SK-N-MC (cell line): ENCODE data around the gene PHF3.

ENCODE experiments used
- DNase-seq: peaks from one replicate; pipeline ENCODE4 v3.0.0-alpha.2; 2011; ENCODE audit warnings: low read depth, low spot score
- H3K27ac ChIP-seq: fragments of 200-600 bp; sonication (generic); 2 replicates; pipeline ENCODE4 v1.5.1; 2016; ENCODE audit warnings: mixed run types
- H3K36me3 ChIP-seq: fragments of 200-600 bp; sonication (generic); 2 replicates; pipeline ENCODE4 v1.6.1; 2017; ENCODE audit warnings: antibody characterized with exemption, low read length, mixed read lengths; ENCODE audit not compliant: insufficient read depth
- H3K4me3 ChIP-seq: fragments of 200-600 bp; sonication (generic); 2 replicates; pipeline ENCODE4 v1.5.1; 2016
- H3K9ac ChIP-seq: fragments of 200-600 bp; sonication (generic); 2 replicates; pipeline ENCODE4 v1.8.0; 2017; ENCODE audit warnings: mixed run types, mixed read lengths; ENCODE audit not compliant: insufficient read length
- H3K9me3 ChIP-seq: fragments of 200-600 bp; sonication (generic); 2 replicates; pipeline ENCODE4 v1.6.1; 2017; ENCODE audit warnings: low read depth, mild to moderate bottlenecking, antibody characterized with exemption, low read length, moderate library complexity, mixed read lengths
- EZH2 ChIP-seq: fragments of 200-600 bp; sonication (generic); IDR thresholded peaks from one replicate; pipeline ENCODE4 v1.6.1; 2017; ENCODE audit warnings: antibody characterized with exemption
- FOXP2 ChIP-seq: optimal IDR thresholded peaks from 2 replicates; pipeline ENCODE3; 2011; ENCODE audit warnings: mild to moderate bottlenecking, moderate library complexity; ENCODE audit not compliant: insufficient read depth; ENCODE audit errors: extremely low read length, control extremely low read depth
- POLR2AphosphoS5 ChIP-seq: IDR thresholded peaks from 2 replicates; pipeline ENCODE4 v1.6.1; 2012; ENCODE audit warnings: mild to moderate bottlenecking, low read depth, low read length, borderline replicate concordance

The PHF3 gene

GRCh38 chr6:63661769-63662168 is 26.2 kb downstream of the PHF3 start:
- TF ChIP-seq FOXP2: no peak
- no peak for TF ChIP-seq EZH2
- no peak for TF ChIP-seq POLR2AphosphoS5
- Histone ChIP-seq H3K36me3 (peaks cover 22% of the 10 kb centered on the region), H3K9me3 (0 out of 2 replicates have a peak, but pooled peaks cover 2% of the 10 kb centered on the region), H3K4me3 (no peak overlapping the region), H3K27ac (no peak overlapping the region), H3K9ac (no peak overlapping the region)
- no peak for DNase-seq

DNA sequence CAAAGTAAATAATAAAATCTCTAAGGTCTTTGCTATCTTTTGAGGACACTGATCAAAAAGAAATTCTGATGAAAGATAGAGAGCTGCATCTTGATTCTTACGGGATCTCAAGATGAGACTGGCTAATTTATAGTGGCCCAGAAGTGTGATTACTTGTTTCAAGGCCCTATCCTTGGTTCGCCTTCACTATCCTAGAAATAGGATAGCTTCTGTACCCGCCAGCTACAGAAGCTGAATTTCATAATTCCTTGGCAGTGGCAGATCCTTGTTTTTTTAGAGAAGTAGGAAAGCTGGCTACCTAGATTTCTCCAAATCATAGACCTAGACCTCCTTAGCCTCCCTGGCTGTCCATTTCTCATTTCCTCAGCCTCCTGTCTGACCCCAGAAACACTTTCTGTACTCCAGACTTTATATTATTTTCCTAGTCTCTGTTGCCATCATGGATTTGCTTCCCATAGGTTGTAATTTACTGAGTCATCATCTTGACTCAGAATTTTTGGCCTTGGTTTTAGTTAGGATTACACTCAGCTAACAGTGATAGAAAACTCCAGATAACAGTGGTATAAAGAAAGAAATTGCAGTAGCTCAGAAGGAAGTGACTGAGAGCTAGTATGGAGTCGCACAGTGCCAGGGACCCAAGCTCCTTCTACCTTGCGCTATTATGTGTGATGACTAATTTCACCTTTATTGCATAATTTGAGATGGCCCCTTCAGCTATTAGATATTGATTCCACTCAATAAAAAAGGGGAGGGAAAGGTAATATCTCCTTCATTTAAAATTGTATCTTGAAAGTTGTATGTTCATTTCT is 27.7 kb downstream of the PHF3 start:
- Histone ChIP-seq H3K9me3 (no peaks in the 10 kb centered on the region), H3K4me3 (no peak overlapping the region), H3K9ac (no peak overlapping the region), H3K36me3 (peaks cover 31% of the 10 kb centered on the region), H3K27ac (no peak overlapping the region)
- DNase-seq: no peak
- TF ChIP-seq POLR2AphosphoS5: no peak
- no peak for TF ChIP-seq EZH2
- TF ChIP-seq FOXP2: no peak

- DNase-seq: no peak
Measured at GRCh38 chr6:63663956-63664281, 28.3 kb downstream of the PHF3 start.

DNA sequence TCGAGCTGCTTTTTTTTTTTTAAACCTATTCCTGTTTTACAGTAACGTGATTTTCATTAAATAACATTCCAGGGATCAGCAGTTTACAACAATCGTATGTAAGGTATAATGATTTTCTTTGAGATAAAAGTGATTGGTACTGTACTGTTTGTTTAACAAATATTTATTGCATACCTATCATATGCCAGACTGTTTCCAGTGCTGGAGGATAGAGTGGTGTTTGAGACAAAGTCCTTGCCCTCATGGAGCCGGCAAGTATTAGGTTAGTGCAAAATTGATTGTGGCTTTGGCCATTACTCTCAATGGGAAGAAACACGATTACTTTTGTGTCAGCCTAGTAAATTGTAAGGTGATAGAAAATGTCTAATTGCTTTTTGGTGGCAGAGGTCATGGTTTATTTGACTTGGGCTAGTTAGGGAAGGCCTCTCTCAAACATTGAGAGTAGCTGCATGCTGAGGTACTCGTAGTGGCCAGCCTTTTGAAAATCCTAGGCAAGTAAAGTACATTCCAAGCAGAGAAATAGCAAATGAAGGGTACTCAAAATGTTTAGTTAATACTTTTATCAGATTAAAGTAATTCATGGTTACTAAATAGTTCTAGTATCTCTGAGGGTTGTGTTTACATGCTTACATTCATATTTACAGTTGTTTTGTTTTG is 35.6 kb downstream of the PHF3 start:
- no peak for DNase-seq
- Histone ChIP-seq H3K9me3 (no peaks in the 10 kb centered on the region), H3K36me3 (peaks cover 27% of the 10 kb centered on the region), H3K9ac (no peak overlapping the region), H3K4me3 (no peak overlapping the region), H3K27ac (no peak overlapping the region)
- TF ChIP-seq FOXP2 (no peak), POLR2AphosphoS5 (no peak), EZH2 (no peak)

More at GRCh38 chr6:63663956-63664281, 28.3 kb downstream of the PHF3 start:
- Histone ChIP-seq H3K36me3 (peaks cover 31% of the 10 kb centered on the region), H3K27ac (no peak overlapping the region), H3K9me3 (no peaks in the 10 kb centered on the region), H3K9ac (no peak overlapping the region), H3K4me3 (no peak overlapping the region)
- TF ChIP-seq FOXP2 (no peak), EZH2 (no peak), POLR2AphosphoS5 (no peak)

- Histone ChIP-seq H3K36me3 (peaks cover 24% of the 10 kb centered on the region), H3K9ac (no peak overlapping the region), H3K27ac (no peak overlapping the region), H3K4me3 (no peak overlapping the region), H3K9me3 (no peaks in the 10 kb centered on the region)
- TF ChIP-seq EZH2 (no peak), POLR2AphosphoS5 (no peak), FOXP2 (no peak)
- DNase-seq: no peak
Measured at GRCh38 chr6:63672582-63673129, 37.1 kb downstream of the PHF3 start.

GRCh38 chr6:63673692-63674091 is 38.1 kb downstream of the PHF3 start:
- Histone ChIP-seq H3K9me3 (no peaks in the 10 kb centered on the region), H3K9ac (no peak overlapping the region), H3K27ac (no peak overlapping the region), H3K36me3 (peaks cover 20% of the 10 kb centered on the region), H3K4me3 (no peak overlapping the region)
- no peak for DNase-seq
- TF ChIP-seq POLR2AphosphoS5 (no peak), FOXP2 (no peak), EZH2 (no peak)

- no peak overlapping the region; the same call in 1 of the 2 replicates for H3K27ac ChIP-seq
- TF ChIP-seq EZH2 (no peak), FOXP2 (no peak), POLR2AphosphoS5 (no peak)
- no peak for DNase-seq
- H3K9me3 ChIP-seq: no peaks in the 10 kb centered on the region
- peak overlapping the region; percentile 37; the same call in 1 of the 2 replicates for H3K4me3 ChIP-seq
- H3K36me3 ChIP-seq: peaks cover 30% of the 10 kb centered on the region
- no peak overlapping the region for H3K9ac ChIP-seq
Measured at GRCh38 chr6:63674635-63675034, 39.0 kb downstream of the PHF3 start.

DNA sequence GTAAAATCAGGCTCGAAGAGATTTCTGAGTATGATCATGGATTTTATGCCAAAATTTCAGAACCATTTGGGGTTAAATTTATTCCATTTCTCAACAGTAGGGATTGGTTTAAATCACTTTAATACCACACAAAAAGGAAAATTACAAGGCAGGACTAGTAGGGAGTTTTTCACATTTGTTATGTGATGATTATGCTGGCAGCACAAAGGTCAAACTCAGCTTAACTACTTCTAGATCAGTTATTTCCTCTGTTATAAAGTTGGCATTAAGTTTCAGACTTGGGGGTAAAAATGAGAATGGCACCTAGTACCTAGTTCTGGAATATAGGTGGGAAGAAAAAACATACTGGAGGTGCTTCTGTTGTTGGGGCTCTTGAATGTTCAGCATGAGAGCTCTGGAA is 39.5 kb downstream of the PHF3 start:
- Histone ChIP-seq H3K36me3 (peaks cover 35% of the 10 kb centered on the region), H3K4me3 (no peak overlapping the region; the same call in 1 of the 2 replicates), H3K27ac (no peak overlapping the region), H3K9me3 (no peaks in the 10 kb centered on the region), H3K9ac (no peak overlapping the region)
- TF ChIP-seq EZH2 (no peak), FOXP2 (no peak), POLR2AphosphoS5 (no peak)
- no peak for DNase-seq
